HS-5 (cell line): ENCODE results near the gene PLAAT4.
A peak's percentile ranks its signal among the peaks of the same experiment; 100 is the strongest.
"Not testable (repeated sequence)": the region's sequence is repeated elsewhere in the genome, so short reads cannot be mapped to it uniquely, and the experiment has no call there.

Source experiments
- DNase-seq: peaks from one replicate; pipeline ENCODE4 v3.0.0-alpha.2; 2012; ENCODE audit warnings: low read depth

The PLAAT4 gene

DNA sequence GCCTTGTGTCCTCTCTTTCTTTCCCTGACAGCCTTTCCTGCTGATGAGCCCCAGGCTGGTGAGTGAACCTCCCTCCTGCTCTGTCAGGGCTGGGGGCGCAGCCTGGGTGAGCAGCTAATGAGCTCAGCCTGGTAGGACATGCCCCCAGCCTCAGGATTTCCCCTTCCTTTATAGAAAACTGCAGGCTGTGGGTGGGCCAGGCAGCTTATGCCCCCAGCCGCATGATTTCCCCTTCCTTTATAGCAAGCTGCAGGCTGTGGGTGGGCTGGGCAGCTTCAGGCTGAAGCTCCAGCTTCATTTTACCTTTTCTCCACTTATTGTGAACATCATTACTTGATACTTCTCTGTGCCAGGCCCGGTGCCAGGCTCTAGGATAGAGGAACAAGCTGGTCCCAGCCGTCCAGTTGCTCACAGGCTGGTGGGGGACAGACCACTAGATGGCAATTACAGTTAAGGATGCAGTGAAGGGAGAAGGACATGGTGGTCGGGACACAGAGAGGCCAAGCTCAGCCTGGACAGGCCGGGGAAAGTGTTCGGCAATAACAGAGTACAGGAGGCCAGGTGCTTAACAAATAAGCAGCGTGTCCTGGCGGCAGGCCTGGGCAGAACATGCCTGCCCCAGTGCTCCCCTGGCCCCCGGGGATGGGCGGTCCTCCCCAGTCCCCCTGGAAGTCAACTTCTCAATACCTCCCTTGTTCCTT lies 25.4 kb upstream of the PLAAT4 start:
- no peak for DNase-seq

DNA sequence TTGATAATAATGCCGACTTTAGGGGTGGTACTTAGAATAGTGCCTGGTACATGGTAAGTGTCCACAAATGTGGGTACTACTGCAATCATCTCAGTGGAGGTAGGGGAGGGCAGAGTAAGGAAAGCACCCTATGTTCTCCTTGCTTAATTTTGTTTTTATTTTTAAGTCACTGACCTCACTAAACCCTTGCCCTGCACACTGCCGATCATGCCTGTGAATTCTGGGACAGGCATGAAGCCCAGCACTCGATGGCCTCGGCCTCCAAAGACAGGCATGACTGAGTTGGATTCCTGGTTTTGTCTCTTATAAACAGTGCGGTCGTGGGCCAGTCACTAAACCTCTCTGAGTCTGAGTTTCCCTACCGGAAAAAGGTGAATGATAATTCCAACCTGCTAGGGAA lies 23.8 kb upstream of the PLAAT4 start:
- DNase-seq = no peak

DNA sequence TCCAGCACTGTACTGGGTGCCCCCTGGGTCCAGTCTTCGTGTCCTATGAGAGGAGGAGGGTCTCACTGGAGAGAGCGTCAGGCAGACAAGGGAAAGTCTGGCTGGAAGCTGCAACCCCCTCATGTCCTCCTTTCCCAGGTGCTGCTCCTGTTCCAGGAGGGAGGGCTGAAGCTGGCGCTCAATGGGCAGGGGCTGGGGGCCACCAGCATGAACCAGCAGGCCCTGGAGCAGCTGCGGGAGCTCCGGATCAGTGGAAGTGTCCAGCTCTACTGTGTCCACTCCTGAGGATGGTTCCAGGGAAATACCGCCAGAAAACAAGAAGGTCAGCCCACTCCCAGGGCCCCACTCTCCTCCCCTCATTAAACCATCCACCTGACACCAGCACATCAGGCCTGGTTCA lies 20.5 kb upstream of the PLAAT4 start:
- DNase-seq = no peak

- no peak for DNase-seq
These were observed 19.5 kb upstream of the PLAAT4 start for GRCh38 chr11:63517156-63517555.

- no peak for DNase-seq
These were observed 18.1 kb upstream of the PLAAT4 start for GRCh38 chr11:63518548-63518947.

- DNase-seq = no peak
These were observed 15.9 kb upstream of the PLAAT4 start for GRCh38 chr11:63520606-63521170.

GRCh38 chr11:63521896-63522295 lies 14.7 kb upstream of the PLAAT4 start:
- no peak for DNase-seq

GRCh38 chr11:63523151-63523550 lies 13.5 kb upstream of the PLAAT4 start:
- no peak for DNase-seq

GRCh38 chr11:63527667-63528066 lies 8.9 kb upstream of the PLAAT4 start:
- no peak for DNase-seq

DNA sequence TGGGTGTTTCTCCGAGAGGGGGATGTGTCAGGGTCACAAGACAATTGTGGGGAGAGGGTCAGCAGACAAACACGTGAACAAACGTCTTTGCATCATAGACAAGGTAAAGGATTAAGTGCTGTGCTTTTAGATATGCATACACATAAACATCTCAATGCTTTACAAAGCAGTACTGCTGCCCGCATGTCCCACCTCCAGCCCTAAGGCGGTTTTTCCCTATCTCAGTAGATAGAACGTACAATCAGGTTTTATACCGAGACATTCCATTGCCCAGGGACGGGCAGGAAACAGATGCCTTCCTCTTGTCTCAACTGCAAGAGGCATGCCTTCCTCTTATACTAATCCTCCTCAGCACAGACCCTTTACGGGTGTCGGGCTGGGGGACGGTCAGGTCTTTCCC lies 8.5 kb upstream of the PLAAT4 start:
- DNase-seq = not testable (repeated sequence)

DNA sequence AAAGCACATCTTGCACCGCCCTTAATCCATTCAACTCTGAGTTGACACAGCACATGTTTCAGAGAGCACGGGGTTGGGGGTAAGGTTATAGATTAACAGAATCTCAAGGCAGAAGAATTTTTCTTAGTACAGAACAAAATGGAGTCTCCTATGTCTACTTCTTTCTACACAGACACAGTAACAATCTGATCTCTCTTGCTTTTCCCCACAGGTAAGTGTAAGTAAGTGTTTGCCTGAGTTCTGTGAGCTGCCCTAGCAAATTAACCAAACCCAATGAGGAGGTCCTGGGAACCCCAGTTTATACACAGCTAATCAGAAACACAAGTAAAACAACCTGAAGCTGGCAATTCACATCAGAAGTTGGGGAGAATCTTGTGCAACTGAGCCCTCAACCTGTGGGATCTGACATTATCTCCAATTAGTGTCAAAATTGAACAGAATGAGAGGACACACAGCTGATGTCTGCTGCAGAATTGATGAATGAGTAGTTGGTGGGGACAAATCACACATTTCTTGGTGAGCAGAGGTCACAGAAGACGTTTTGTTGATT lies 7.8 kb upstream of the PLAAT4 start:
- not testable (repeated sequence) for DNase-seq

DNA sequence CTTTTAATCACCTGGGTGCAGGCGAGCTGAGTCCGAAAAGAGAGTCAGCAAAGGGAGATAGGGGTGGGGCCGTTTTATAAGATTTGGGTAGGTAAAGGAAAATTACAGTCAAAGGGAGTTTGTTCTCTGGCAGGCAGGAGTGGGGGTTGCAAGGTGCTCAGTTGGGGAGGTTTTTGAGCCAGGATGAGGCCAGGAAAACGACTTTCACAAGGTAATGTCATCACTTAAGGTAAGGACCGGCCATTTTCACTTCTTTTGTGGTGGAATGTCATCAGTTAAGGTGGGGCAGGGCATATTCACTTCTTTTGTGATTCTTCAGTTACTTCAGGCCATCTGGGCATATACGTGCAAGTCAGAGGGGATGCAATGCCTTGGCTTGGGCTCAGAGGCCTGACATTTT lies 7.2 kb upstream of the PLAAT4 start:
- not testable (repeated sequence) for DNase-seq

- no peak for DNase-seq
These were observed 6.6 kb upstream of the PLAAT4 start for GRCh38 chr11:63530021-63530420.

DNA sequence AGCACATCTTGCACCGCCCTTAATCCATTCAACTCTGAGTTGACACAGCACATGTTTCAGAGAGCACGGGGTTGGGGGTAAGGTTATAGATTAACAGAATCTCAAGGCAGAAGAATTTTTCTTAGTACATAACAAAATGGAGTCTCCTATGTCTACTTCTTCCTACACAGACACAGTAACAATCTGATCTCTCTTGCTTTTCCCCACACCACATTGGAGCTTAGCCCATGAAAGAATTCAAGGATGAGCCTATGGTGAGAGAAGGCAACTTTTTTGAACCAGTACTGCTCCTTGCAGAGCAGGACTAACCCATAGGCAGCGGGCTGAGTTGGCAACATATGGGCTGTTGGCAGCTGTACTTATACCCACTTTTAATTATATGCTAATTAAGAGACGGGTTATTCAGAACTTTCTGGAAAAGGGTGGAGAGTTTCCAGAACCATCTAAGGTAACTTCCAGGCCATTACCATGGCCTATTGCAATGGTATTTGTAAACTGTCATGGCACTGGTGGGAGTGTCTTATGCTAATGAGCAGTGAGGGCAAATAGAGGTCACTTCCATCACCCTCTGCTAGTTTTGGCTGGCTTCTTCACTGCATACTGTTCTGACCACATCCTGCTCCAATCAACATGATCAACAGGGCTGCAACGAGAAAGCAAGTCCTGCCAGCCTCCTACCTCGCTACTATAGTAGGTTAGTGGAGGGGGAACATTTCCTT lies 5.4 kb upstream of the PLAAT4 start:
- DNase-seq = peak; percentile 50

DNA sequence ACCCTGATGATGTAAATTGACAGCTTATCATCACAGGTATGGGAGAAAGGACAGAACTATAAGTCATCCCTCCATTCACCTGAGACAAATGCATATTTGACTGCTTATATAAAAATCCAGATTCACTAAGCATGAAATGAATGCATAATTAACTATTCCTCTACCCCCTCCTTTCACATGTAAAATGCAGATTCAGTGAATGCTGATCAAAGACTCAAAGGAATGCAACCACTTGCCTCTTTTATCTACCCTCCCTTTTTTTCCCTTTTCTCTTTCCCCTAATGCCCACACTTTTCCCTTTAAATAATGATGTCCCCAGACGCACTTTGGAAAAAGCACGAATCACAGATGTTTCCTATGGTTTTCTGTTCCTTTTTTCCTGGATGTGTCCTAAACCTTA lies 4.5 kb upstream of the PLAAT4 start:
- DNase-seq = no peak

DNA sequence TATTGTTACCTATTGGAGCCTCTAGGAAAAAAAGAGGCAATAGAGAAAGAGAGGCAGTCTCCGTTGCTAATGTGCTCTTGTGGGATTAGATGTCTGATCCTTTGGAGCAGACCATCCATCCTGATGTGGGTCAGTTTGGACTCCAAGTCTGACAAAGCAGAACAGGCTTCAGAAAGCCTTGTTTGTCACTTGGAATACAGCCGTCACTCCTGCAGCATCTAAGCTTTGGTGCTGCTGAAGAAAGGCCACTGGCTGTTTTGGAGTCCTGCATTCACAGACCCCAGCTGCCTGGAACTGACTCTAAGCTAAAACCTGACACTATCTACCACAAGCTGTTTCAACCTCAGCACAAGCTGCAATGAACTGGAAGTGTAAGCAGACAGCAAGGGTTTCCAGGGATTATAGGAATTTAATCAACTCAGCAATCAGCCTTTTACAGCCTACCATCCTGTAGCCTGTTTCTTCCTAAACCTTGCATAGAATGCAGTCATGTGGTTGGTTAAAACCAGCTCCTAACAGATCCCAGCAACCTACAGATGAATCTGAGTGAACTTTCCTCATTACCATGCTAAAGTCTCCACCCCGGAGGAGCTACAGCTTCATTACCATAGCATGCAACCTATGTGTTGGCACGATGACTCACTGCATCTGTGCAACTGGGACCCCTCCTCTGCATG lies 3.7 kb upstream of the PLAAT4 start:
- no peak for DNase-seq

GRCh38 chr11:63534076-63534475 lies 2.5 kb upstream of the PLAAT4 start:
- no peak for DNase-seq

GRCh38 chr11:63534895-63535461 lies 1.6 kb upstream of the PLAAT4 start:
- no peak for DNase-seq

DNA sequence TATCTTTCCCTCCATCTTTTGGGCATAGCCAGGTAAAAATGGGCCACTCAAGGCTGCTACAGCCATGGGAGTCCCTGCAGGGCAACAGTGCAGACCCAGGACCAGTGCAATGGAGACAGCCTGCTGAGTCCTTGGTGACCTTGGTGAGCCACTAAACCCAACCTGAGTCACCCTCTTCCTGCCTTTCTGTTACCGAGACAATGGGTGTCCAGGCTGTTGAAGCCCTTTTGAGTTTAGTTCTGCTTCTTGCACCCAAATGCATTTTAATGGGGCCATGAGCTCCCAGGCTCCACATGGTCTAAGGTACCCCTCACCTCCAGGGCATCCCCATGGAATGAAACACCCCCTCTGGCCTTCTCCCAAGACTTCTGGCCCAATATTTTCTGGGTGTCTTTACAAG lies 874 bp upstream of the PLAAT4 start:
- no peak for DNase-seq

DNA sequence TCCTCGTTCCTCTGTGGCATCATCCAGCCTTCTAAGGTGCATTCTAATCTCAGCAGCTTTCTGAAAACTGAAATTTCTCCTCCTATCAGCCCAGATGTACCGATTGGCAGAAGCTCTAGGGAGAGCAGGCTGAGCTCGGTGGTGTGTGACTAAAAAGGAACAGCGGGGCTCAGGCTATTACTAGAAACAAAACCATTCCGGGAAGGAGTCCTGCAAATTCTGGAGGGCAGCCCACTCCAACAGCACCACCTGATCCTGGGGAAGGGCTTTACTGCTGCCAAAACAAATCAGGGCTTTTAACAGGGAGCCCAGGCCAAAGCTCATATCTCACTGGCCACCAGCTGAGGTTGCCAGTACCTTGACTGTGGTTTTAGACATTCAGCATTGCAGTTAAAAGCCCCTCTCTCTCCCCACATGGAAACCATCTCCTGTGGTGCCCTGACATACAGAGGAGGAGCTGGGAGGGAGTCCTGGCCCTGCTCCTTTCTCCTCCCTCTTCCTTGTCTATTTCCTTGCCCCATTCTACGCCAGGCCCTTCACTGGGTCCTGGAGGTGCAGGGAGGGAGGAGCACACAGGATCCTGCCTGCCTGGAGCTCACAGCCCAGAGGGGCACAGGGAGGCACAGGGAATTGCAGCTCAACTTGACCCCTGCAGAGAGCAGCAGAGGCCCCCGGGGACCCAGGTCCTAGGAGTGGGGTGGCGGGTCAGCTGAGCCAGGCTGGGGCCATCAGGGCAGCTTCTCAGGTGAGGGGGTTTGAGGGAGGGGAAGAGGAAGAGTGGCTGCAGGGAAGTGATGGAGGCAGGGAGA lies 889 bp downstream of the PLAAT4 start:
- no peak for DNase-seq

- not testable (repeated sequence) for DNase-seq
These were observed 5.9 kb downstream of the PLAAT4 start for GRCh38 chr11:63542506-63542905.
